ENCODE results near the gene LAGE3. TPM values are rescaled to one million over a fixed set of nuclear protein-coding genes. Genes with fewer than 3 reads are reported as not detected.
A peak's percentile ranks its signal among the peaks of the same experiment; 100 is the strongest.

The LAGE3 gene
- total and polyA plus RNA-seq, 2 of the 13 experiments (the other 11 are each of a cell fraction or from before 2014, with no cell fraction given) = 7.6 to 12.7 TPM

DNA sequence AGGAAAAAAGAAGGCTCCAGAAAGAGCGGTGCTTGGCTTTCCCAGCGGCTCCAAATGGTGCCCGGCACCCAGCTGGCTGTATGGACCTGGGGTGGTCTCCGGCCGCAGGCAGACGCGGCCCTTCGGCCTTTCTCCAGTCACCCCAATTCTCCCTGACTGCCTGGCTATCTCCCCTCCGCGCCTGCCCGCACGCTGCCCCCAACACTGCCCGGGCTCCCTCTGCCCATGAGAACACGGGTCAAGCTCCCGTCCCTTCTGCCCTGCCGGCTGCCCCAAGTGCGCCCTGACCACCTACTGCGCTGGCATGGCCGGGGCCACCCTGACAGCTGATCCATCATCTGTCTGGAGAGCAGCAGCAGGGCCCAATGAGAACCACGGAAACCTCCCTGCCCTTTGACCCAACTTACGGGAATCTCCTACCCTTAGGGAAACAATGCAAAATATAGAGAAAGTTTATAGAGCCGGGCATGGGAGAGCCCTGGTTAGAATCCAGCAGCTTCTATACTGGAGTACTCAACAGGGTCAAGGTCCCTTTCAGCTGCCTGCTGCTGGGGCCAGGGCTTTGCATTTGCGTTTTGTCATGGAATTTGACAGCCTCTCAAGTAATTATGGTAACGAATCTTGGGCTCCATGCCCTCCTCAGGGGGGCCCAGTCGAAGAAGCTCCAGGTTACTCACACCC is 38.2 kb upstream of the LAGE3 start (continued):
- no peak for TF ChIP-seq THYN1 (CRISPR knock-in tag; IDR thresholded peaks at IDR 0.05; ENCODE audit: borderline replicate concordance, low read depth)
- TF ChIP-seq KLF12 (CRISPR knock-in tag; IDR thresholded peaks at IDR 0.05; ENCODE audit: borderline replicate concordance) = no peak
- TF ChIP-seq EHMT2 (IDR thresholded peaks at IDR 0.05; ENCODE audit: borderline replicate concordance, low read depth, low read length) = no peak
- TF ChIP-seq SMAD9 (CRISPR knock-in tag; IDR thresholded peaks at IDR 0.05) = no peak
- no peak for TF ChIP-seq ZNF274 (CRISPR knock-in tag; IDR thresholded peaks at IDR 0.05)
- no peak for TF ChIP-seq ZNF205 (CRISPR knock-in tag; IDR thresholded peaks at IDR 0.05)
- TF ChIP-seq, protein P1, sequence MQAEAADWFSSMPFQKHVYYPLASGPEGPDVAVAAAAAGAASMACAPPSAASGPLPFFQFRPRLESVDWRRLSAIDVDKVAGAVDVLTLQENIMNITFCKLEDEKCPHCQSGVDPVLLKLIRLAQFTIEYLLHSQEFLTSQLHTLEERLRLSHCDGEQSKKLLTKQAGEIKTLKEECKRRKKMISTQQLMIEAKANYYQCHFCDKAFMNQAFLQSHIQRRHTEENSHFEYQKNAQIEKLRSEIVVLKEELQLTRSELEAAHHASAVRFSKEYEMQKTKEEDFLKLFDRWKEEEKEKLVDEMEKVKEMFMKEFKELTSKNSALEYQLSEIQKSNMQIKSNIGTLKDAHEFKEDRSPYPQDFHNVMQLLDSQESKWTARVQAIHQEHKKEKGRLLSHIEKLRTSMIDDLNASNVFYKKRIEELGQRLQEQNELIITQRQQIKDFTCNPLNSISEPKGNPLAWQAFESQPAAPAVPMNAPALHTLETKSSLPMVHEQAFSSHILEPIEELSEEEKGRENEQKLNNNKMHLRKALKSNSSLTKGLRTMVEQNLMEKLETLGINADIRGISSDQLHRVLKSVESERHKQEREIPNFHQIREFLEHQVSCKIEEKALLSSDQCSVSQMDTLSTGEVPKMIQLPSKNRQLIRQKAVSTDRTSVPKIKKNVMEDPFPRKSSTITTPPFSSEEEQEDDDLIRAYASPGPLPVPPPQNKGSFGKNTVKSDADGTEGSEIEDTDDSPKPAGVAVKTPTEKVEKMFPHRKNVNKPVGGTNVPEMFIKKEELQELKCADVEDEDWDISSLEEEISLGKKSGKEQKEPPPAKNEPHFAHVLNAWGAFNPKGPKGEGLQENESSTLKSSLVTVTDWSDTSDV (CRISPR knock-in tag; IDR thresholded peaks at IDR 0.05) = no peak
- TF ChIP-seq NFIB (CRISPR knock-in tag; IDR thresholded peaks at IDR 0.05; ENCODE audit: borderline replicate concordance) = no peak
- no peak for TF ChIP-seq BHLHE40 (IDR thresholded peaks at IDR 0.05; ENCODE audit: low read length)
- no peak for TF ChIP-seq CENPT (CRISPR knock-in tag; IDR thresholded peaks at IDR 0.05; ENCODE audit: low read depth)
- no peak for TF ChIP-seq YEATS2 (CRISPR knock-in tag; IDR thresholded peaks at IDR 0.05; ENCODE audit: borderline replicate concordance)
- TF ChIP-seq ZC3H13 (CRISPR knock-in tag; IDR thresholded peaks at IDR 0.05) = no peak
- TF ChIP-seq ZNF430 (CRISPR knock-in tag; IDR thresholded peaks at IDR 0.05) = no peak
- TF ChIP-seq, protein P2, sequence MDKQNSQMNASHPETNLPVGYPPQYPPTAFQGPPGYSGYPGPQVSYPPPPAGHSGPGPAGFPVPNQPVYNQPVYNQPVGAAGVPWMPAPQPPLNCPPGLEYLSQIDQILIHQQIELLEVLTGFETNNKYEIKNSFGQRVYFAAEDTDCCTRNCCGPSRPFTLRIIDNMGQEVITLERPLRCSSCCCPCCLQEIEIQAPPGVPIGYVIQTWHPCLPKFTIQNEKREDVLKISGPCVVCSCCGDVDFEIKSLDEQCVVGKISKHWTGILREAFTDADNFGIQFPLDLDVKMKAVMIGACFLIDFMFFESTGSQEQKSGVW (CRISPR knock-in tag; IDR thresholded peaks at IDR 0.05; ENCODE audit: borderline replicate concordance) = no peak
- peak; percentile 64 for TF ChIP-seq RBFOX2 (IDR thresholded peaks at IDR 0.05; ENCODE audit: low read depth, low read length)
- TF ChIP-seq ZFP36L1 (CRISPR knock-in tag; IDR thresholded peaks at IDR 0.05) = 0 out of 2 replicates have a peak, but pooled peaks have one; percentile 39
- no peak for TF ChIP-seq ZNF782 (CRISPR knock-in tag; IDR thresholded peaks at IDR 0.05; ENCODE audit: borderline replicate concordance)
- TF ChIP-seq, protein P3, sequence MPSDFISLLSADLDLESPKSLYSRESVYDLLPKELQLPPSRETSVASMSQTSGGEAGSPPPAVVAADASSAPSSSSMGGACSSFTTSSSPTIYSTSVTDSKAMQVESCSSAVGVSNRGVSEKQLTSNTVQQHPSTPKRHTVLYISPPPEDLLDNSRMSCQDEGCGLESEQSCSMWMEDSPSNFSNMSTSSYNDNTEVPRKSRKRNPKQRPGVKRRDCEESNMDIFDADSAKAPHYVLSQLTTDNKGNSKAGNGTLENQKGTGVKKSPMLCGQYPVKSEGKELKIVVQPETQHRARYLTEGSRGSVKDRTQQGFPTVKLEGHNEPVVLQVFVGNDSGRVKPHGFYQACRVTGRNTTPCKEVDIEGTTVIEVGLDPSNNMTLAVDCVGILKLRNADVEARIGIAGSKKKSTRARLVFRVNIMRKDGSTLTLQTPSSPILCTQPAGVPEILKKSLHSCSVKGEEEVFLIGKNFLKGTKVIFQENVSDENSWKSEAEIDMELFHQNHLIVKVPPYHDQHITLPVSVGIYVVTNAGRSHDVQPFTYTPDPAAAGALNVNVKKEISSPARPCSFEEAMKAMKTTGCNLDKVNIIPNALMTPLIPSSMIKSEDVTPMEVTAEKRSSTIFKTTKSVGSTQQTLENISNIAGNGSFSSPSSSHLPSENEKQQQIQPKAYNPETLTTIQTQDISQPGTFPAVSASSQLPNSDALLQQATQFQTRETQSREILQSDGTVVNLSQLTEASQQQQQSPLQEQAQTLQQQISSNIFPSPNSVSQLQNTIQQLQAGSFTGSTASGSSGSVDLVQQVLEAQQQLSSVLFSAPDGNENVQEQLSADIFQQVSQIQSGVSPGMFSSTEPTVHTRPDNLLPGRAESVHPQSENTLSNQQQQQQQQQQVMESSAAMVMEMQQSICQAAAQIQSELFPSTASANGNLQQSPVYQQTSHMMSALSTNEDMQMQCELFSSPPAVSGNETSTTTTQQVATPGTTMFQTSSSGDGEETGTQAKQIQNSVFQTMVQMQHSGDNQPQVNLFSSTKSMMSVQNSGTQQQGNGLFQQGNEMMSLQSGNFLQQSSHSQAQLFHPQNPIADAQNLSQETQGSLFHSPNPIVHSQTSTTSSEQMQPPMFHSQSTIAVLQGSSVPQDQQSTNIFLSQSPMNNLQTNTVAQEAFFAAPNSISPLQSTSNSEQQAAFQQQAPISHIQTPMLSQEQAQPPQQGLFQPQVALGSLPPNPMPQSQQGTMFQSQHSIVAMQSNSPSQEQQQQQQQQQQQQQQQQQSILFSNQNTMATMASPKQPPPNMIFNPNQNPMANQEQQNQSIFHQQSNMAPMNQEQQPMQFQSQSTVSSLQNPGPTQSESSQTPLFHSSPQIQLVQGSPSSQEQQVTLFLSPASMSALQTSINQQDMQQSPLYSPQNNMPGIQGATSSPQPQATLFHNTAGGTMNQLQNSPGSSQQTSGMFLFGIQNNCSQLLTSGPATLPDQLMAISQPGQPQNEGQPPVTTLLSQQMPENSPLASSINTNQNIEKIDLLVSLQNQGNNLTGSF (CRISPR knock-in tag; IDR thresholded peaks at IDR 0.05) = no peak
- TF ChIP-seq FIP1L1 (IDR thresholded peaks at IDR 0.05; ENCODE audit: borderline replicate concordance, insufficient read depth, low read depth, low read length) = no peak
- TF ChIP-seq, protein P4, sequence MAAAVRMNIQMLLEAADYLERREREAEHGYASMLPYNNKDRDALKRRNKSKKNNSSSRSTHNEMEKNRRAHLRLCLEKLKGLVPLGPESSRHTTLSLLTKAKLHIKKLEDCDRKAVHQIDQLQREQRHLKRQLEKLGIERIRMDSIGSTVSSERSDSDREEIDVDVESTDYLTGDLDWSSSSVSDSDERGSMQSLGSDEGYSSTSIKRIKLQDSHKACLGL (CRISPR knock-in tag; IDR thresholded peaks at IDR 0.05) = no peak
